NCI-H1105 (cell line): ENCODE data around the gene SORBS2.

Source experiments
- DNase-seq: peaks from one replicate; lab custom pipeline; 2025; lab: John Stamatoyannopoulos, UW

The SORBS2 gene

DNA sequence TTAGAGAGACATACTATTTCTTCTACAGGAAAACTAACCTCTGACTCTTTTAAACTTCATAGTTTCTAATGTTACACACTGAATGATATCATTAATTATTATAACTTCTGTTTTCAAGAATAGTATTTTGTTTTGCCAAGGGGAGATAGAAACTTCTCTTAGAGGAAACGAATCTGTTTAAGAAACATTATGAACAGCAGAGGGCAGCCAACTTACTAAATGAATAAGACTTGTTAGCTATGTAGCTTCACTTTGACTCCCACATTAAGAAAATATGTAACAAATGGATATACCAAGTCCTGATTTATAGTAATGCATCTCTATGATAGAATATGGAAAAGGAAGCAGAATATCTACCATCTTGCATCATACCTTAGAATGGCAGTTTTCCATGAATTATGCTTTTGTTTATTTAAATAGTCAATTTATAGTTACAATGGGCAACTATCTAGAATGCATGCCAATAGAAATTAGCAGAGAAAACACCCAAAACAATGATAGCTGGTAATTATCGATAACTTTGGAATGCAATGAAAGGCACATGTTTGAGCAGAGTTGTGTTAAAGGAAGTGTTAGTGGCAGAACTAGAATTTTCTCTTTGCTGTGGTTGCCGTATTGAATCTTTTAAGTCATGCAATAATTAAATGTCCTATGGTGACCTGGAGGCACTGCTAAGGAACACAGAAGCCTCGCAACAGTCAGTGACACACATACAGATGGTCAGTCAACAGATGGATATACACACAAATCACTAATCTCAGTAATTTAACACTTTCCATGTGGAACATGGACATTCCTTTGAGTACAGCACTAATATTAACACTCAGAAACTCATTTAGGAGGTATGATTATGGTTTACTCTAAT is 171.0 kb downstream of the SORBS2 start:
- DNase-seq: peak; percentile 9

DNA sequence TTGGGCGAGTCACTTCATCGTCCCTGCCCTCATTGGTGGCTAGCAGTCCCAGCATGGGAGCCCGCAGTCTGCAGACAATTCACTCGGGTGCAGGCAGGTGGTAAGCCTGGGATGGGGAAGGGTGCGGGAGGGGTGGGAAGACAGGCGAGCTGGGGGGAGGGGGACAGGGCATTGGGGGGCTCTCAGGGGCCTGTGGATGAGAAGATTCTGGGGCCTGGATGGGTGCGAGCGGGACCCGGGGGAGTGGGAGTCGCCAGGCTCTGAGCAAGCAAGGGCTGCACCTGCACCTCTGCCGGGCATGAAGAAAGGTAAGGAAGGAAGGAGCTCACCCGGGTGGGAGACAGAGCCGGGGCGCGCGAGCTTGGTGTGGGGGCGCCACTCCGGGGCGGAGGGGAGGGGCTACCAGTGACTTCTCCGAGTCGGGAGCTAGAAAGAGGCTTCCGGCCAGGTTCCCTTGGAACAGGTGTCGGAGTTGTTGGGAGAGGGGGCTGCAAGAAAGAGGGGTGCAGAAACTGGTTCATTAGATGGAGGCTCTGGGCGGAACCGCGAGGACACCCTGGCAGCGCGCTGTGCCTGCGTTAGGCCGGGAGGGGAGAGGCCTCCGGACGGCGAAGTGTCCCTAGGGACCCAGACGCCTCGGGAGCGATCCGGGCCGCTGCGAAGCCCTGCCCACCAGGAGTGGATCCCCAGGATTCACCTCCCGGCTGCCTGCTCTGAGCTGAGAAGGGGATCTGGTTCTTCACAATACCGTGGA is 173.3 kb downstream of the SORBS2 start:
- DNase-seq: no peak

DNA sequence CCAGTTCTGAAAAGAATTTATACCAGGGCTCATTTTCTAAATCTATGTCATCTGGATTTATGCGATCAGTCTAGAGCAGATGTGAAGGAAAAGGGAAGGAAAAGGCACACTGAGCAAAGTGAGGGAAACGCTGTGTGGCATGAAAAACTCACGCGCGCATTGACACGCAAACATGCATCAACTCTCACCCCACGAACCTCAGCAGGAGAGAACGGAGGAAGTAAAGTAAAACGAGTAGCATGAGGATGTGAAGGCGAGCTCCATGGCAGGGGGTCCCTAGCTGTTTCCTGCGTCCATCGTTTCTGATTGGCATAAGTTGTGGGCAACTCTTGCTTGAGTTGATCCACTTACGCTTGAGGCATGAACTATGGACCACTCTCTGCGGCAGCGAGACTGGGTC is 173.9 kb downstream of the SORBS2 start:
- DNase-seq: no peak

DNA sequence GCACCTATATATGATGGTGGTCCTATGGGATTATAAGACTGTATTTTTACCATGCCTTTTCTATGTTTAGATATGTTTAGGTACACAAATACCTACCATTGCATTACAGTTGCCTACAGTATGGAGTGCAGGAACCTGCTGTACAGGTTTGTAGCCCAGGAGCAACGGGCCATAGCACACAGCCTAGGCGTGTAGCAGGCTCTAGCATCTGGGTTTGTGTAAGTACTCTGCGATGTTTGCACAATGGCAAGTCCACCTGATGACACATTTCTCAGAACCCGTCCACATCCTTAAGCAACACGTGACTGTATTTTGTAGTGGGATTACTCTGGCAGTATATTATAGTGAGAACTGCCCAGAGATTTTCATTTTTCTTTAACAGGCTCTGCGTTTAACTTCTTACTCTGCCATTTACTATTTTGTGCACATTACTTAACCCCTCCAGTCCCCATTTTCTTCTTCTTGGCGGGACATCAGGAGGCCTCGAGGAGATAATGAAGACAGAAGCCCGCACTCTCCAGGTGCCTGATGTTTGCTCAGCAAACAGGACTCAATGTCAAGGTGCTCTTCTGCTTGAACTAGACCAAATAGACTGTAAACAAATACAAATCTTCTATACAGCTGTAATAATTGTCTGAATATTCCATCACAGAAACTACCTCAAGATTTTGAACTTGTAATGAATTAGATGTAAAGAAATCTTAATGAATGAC is 174.7 kb downstream of the SORBS2 start:
- DNase-seq: no peak

DNA sequence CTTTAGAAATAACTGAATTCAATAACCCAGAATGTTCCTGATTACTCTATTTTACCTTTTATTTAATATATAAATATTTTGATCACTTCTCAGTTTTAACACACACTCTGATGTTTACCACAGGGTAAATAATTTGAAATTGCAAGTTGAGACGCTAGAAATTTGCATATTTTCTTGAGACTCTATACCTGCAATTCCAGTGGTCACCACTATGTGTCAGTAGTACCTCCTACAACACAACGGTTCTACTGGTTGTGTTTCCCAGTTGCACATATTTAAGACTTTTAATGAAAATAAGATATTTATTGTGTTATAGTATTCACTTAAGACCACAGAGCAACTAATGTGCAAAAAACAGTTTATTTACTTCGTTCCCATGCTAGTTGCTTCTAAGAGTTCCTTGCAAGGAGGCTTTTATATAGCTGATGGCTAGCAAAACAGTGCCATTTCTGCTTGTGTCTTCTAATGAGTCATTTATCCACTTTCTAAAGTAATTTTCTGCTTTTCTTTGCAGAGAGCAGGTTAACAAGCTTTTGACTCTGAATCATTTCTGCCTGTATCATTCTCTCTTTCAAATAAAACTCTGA is 177.8 kb downstream of the SORBS2 start:
- DNase-seq: no peak

DNA sequence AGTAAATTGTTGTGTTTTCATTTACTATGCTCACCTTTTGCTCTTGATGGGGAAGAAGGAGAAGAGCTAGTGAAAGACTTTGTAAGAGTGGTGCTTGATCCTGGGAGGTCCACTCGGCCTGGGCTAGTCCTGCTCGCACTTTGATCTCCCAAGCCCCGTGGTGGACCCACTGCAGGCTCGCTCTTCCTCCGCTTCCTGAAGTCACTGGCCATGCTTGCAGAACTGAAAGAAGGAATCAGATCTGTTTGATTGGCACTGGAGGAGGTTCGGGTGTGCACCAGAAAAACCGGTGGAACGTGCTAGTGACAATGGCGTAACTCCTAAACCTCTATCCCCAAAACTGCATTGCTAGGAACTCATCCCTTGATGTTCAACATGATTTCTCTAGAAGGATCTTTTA is 185.2 kb downstream of the SORBS2 start:
- no peak for DNase-seq

DNA sequence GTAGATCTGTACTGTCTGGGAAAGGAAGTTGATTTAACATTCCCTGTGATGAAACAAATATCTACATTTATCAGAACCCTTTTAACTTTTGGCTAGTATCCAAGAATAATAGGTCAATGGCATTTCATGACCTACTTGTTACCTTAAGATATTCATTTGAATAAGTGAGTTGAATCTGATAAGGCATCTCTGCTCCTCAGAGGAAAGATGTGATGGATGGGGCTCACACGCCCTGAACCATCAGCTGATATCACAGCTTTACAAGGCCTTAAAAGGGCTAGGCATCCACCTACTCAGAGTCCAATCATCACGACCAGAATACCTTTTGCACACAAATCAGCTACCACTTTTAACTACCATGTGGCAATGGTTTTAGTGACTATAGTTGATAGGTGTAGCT is 186.5 kb downstream of the SORBS2 start:
- no peak for DNase-seq

DNA sequence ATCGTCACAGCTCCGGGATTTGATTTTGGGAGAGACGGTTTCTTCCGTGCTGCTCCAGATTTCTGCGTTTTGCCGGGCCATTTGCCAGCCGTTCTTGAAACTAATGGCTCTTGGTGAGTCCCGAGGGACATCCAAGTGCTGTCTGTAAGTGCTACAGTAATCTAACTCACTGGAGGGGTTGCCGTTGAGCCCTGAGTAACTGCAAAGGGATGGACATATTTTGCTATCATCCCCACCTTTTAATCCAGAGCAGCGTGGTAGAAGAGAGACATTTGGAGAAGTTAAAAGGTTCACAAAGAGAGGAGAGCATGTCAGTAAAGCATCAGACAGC is 187.8 kb downstream of the SORBS2 start:
- DNase-seq: no peak

DNA sequence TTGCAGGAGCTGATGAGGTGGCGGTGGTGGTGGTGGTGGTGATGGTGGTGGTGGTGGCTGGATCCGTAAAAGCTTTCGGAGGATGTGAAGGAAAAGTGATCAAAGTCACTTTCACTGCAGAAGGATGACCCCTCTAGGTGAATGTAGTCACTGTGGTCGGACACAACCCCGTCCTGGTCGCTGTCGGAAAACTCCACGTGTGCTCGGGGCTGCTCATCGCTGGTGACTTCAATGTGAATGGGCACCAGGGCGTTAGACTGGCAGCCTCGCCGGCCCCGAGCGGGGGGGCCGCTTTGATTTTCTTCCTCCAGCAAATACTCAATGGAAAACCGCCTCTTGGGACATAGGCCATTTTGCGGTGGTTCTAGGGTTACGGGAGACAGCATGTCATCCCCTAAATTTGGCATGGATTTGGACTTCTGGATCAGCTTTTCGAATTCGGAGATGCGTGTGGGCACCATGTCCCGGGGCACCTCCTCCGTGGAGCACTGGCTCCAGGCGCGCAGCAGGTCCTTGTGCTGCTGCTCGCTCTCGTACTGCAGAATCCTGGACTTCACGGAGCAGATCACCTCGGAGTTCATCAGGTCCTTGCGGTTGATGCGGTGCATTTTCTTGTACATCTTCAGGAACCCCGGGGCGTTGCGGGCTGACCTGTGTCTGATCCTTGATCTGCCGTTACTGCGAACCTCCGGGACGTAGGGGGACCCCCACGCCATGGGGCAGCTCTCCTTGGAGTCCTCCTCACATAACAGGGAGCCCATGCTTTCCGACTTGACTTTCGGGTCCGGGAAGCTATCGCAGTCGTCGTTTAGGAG is 188.3 kb downstream of the SORBS2 start:
- no peak for DNase-seq

DNA sequence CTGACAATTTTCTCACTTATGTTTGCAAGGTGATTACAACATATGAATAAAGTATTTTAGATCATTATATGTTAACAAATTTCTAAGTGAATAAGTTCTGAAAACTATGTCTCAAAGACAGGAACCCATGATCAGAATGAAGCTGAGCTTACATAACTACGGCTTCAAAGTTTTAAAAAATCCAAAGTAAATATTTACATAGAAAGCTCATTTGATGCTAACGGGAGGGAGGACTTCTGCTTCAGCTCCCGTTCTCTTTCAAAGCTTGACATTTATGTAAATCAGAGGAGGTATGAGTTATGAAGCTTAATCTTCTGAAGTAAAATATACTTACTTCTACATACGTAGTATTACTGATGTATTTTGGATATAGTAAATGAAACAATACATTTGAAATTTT is 203.8 kb downstream of the SORBS2 start:
- DNase-seq: no peak

DNA sequence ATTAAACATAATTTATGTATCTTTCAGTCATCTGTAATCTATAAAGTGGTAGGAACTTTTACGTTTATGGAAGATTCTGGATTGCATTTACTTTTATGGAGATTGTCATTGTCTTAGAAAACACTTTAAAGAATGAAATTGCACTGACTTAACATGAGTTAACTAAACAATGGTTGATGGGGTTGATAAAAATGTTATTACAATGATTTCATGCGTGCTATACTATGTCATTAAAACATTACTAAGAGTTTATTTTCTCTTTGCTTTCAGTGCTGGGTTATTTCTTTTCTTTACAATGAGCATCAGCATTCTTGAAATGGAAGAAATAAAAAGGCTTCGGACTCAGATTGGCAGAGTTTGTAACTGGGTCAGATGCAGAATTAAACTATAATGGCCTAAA is 209.6 kb downstream of the SORBS2 start:
- no peak for DNase-seq

DNA sequence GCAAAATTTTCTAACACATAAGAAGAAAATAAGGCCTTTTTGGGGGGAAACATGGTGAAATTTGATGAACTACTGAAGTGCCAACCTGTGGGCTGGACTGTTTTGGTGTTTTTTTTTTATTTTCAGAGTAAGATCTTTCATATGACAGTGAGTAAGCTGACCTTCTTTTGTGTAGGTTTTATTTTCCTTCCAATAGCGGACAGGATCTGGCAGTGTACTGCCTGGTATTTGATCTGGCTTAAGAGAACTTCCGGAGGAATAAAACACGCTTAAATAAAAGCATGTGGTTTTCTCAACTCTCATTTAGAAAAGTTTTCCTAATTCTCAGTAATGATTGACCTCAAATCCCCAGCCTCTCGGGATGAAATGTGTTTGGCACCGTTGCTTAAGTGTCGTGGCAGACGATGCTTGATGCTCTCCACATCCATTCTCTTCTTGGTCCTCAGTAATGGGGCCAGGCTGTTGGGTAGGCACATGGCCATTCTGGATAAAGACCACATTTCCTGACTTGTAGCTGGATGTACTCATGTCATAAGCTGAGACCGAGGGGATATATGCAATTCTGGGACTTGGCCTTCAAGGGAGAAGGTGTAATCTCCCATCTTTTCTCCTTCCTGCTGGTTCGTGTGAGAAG is 211.1 kb downstream of the SORBS2 start:
- DNase-seq: no peak

DNA sequence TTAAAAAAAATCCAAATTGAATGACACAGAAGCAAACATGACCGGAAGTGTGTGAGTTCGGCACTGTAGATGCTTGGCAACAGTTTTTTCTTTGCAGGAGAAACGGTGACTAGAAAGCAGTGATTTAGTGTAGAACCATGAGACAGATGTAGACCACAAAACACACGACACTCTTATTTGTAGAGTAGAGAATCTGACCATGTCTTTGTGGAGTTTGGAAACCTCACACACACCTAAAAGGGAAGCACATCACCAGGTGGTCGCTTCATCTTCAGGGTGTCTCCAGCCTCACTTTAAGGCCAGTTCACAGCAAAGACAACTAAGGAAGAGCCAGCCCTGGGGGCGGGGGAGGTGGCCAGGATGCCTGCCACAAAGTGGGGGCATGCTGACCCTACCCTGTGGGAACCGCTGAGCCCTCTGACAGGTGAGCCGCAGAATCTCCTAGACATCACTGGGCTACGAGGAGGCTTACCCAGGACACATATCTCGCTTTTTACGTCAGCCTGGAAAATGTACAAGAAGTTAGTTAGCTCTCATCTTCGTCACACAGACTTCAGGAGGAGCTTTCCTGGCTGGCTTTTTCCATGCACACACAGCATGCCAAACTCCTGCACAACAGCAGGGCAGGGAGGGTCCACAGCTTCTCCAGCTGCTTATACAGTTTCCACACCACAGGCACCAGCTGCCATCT is 212.3 kb downstream of the SORBS2 start:
- no peak for DNase-seq

DNA sequence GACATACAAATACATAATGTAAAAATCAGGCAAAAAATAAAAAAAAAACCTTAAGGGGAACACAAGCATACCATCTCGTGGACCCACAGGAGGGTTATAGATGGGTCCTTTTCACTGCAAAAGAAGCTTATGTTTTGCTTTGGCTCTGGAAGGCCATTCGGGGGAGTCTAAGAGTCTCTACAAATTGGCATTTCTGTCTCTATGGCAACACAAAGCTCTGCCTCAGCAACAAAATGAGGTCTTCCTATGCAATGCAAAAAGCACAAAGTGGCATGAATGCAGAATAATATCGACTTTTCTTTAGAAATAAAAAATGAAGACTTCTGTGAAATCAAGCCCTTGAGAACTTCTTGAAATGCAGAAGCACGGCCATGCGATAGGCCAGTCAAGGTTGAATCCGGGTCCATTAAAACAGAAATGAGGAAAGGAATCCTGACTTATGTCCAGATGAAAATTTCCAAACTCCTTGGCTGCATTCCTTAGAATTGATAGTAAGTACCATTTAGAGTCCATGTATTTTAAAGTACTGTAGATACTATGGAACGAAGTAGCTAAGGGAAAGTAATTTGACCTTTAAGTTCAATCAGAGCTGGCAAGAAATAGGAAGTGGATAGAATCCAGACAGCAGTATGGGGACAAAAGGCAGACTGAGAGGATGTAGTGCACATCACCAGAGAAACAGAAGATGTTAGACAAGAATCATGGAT is 213.0 kb downstream of the SORBS2 start:
- DNase-seq: no peak

DNA sequence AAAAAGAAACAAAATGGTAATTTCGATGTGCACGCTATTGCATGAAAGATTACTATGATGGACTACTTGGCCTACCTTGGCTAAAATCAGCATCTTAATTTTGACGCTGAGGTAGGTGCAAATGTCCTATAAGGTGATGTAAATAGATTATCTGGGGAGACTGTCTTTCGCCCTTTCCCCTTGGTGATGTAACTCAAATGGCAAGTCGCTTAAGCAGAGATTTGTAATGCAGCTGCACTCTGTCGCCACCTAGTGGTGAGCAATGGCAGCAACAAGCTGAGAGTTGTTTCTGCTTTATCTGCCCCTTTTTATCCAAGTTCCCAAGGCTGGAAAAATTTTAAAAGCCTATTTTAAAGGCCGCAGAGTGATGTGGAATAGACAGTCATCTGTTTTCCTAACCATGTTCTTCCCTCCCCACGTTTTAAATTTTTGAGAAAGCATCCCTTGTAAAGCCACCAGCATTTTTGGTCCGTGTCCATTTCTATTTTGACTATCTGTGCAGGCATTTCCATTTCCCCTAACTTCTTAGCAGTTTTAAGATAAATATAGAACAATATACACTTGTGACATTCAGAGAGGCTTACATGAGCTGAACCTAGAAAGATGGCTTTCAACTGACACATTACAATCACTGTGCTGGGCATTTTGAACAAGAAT is 214.3 kb downstream of the SORBS2 start:
- peak; percentile 42 for DNase-seq

DNA sequence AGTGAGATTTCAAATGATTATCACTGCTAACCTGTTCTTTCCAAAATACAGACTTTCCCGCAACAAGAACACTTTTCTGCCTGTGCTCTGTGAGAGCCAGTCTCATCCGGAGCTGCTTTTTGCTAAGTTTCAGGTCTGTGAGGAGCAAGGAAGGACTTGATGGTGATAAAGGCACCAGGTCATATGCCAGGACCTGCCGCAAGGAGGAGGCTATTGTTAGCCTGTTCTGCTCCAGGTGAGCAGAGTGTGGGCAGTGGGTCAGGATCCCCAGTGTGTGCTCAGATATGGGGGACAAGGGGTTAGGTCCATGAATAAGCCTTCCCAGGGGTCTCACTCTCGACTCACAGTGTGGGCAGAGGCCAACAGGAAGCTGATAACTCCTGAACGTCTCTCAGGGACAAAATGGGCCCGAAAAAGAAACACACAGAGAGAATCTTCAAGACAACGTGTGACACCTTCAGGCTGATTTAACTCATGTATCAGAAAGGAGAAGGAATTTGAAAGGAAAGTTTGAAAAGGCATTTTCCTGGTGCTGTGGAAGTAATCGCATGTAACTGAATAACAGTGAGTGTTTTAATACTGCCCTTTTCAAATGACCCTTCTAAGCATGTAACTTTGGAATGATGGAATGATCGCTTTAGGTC is 219.0 kb downstream of the SORBS2 start:
- DNase-seq: no peak

DNA sequence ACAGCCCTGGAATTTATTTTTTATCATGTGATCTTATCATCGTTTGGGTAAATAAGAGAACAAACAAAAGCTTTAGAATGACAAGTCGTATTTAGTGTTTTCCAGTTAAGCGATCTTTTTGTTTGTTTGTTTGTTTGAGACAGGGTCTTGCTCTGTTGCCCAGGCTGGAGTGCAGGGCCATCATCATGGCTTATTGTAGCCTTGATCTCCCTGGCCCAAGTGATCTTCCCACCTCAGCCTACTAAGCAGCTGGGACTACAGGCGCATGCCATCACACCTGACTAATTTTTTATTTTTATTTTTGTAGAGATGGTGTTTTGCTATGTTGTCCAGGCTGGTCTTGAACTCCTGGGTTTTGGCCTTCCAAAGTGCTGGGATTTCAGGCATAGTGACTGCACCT is 219.6 kb downstream of the SORBS2 start:
- no peak for DNase-seq

DNA sequence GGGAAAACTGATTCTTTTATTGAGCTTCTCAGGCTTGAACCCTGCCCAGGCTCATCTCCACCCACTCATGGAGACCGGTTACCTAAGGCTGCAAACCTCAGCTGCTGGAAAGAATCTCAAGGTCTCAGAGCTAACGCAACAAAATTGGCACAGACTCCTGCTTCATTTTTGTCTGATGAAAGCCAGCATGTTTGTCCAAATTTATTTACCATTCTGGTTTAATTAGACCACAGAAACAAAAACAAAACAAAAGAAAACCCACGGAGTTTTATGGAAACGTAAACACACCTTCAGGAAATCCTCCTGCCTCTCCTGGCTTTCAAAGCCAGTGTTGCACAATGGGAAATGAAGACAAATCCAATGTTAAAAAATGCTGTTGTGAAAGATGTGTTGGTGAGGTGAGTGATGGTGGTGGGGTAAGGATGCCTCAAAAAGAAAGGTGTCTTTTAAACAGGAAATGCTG is 220.3 kb downstream of the SORBS2 start:
- no peak for DNase-seq

DNA sequence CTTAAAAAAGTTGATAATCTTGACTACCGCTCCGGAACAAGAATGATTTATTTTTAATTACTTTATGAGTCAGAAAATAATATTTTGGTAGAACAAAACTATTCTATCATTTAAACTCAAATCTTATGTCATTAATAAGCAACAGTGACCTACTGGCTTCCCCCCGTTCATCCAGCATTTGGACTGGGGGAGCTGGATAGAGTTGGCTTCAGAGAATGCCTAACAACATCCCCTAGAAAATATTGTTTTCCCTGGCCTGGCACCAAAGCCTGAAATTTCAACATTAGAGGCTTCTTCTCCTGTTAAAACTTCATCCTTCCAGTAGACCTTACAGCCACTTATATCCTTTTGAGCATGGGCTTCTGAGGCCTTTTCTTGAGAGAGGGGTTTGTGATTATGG is 221.0 kb downstream of the SORBS2 start:
- no peak for DNase-seq
